ENCODE measurements around the gene EHMT2. TPM values are rescaled to one million over a fixed set of nuclear protein-coding genes. Genes with fewer than 3 reads are reported as not detected.

EHMT2 gene
- total RNA-seq, 1 donor from 2014 or later = 35.8 TPM

- peaks cover 7% of the 10 kb centered on the region for H3K36me3 Mint-ChIP-seq (ENCODE audit: low read depth, unreplicated experiment)
- Histone ChIP-seq H3K4me1 (ENCODE audit: insufficient read depth, low read length) (no peaks in the 10 kb centered on the region), H3K27ac (ENCODE audit: low read depth, low read length) (no peak overlapping the region), H4K20me1 (ENCODE audit: insufficient read depth, low read length) (no peaks in the 10 kb centered on the region), H3K27me3 (ENCODE audit: insufficient read depth, low read length) (peaks cover 12% of the 10 kb centered on the region), H2AFZ (ENCODE audit: low read depth, low read length) (no peak overlapping the region), H3K4me2 (ENCODE audit: low read length) (no peak overlapping the region), H3K4me3 (ENCODE audit: insufficient read depth, low read depth, low read length) (no peak overlapping the region), H3K9me3 (ENCODE audit: insufficient read depth, low read depth, low read length) (no peaks in the 10 kb centered on the region), H3K79me2 (ENCODE audit: insufficient read depth, low read length) (no peaks in the 10 kb centered on the region), H3K36me3 (ENCODE audit: insufficient read depth, low read length) (no peaks in the 10 kb centered on the region), H3K9ac (ENCODE audit: low read length) (no peak overlapping the region)
- no peak for FAIRE-seq
- peaks cover 43% of the 10 kb centered on the region for H3K27me3 Mint-ChIP-seq (ENCODE audit: low read depth, unreplicated experiment)
- H3K27ac Mint-ChIP-seq (ENCODE audit: unreplicated experiment) = no peak overlapping the region
- no peak for DNase-seq (ENCODE audit: low read depth)
- TF ChIP-seq EZH2 (IDR thresholded peaks at IDR 0.05; ENCODE audit: insufficient read depth, low read length) (no peak), CTCF (IDR thresholded peaks at IDR 0.05; ENCODE audit: insufficient read depth, low read depth, low read length) (no peak)
- no peaks in the 10 kb centered on the region for H3K4me1 Mint-ChIP-seq (ENCODE audit: low read depth, unreplicated experiment)
- H3K4me3 Mint-ChIP-seq (ENCODE audit: unreplicated experiment) = peak overlapping the region; percentile 29
- peaks cover 6% of the 10 kb centered on the region for H3K9me3 Mint-ChIP-seq (ENCODE audit: unreplicated experiment)
These were observed 33.5 kb upstream of the EHMT2 start for GRCh38 chr6:31930962-31931361.

GRCh38 chr6:31928672-31928939 lies 31.1 kb upstream of the EHMT2 start:
- Histone ChIP-seq H2AFZ (ENCODE audit: low read depth, low read length) (no peak overlapping the region), H3K27me3 (ENCODE audit: insufficient read depth, low read length) (peaks cover 10% of the 10 kb centered on the region), H4K20me1 (ENCODE audit: insufficient read depth, low read length) (no peaks in the 10 kb centered on the region), H3K9me3 (ENCODE audit: insufficient read depth, low read depth, low read length) (no peaks in the 10 kb centered on the region), H3K79me2 (ENCODE audit: insufficient read depth, low read length) (no peaks in the 10 kb centered on the region), H3K9ac (ENCODE audit: low read length) (no peak overlapping the region), H3K4me3 (ENCODE audit: insufficient read depth, low read depth, low read length) (no peak overlapping the region), H3K4me1 (ENCODE audit: insufficient read depth, low read length) (no peaks in the 10 kb centered on the region), H3K4me2 (ENCODE audit: low read length) (no peak overlapping the region), H3K36me3 (ENCODE audit: insufficient read depth, low read length) (no peaks in the 10 kb centered on the region), H3K27ac (ENCODE audit: low read depth, low read length) (no peak overlapping the region)
- Mint-ChIP-seq H3K9me3 (ENCODE audit: unreplicated experiment) (peaks cover 6% of the 10 kb centered on the region), H3K4me3 (ENCODE audit: unreplicated experiment) (no peak overlapping the region), H3K27me3 (ENCODE audit: low read depth, unreplicated experiment) (peaks cover 36% of the 10 kb centered on the region), H3K36me3 (ENCODE audit: low read depth, unreplicated experiment) (peaks cover 7% of the 10 kb centered on the region), H3K27ac (ENCODE audit: unreplicated experiment) (no peak overlapping the region), H3K4me1 (ENCODE audit: low read depth, unreplicated experiment) (no peaks in the 10 kb centered on the region)
- DNase-seq (ENCODE audit: low read depth) (no peak), FAIRE-seq (no peak)
- TF ChIP-seq CTCF (IDR thresholded peaks at IDR 0.05; ENCODE audit: insufficient read depth, low read depth, low read length) = no peak
- TF ChIP-seq EZH2 (IDR thresholded peaks at IDR 0.05; ENCODE audit: insufficient read depth, low read length) = no peak

GRCh38 chr6:31927863-31928671 lies 30.6 kb upstream of the EHMT2 start:
- no peaks in the 10 kb centered on the region for H3K4me1 ChIP-seq (ENCODE audit: insufficient read depth, low read length)
- no peak overlapping the region for H3K4me3 ChIP-seq (ENCODE audit: insufficient read depth, low read depth, low read length)
- H2AFZ ChIP-seq (ENCODE audit: low read depth, low read length) = no peak overlapping the region
- no peaks in the 10 kb centered on the region for H3K79me2 ChIP-seq (ENCODE audit: insufficient read depth, low read length)
- no peak for FAIRE-seq
- no peak for TF ChIP-seq EZH2 (IDR thresholded peaks at IDR 0.05; ENCODE audit: insufficient read depth, low read length)
- TF ChIP-seq CTCF (IDR thresholded peaks at IDR 0.05; ENCODE audit: insufficient read depth, low read depth, low read length) = no peak
- peaks cover 10% of the 10 kb centered on the region for H3K27me3 ChIP-seq (ENCODE audit: insufficient read depth, low read length)
- H3K9me3 ChIP-seq (ENCODE audit: insufficient read depth, low read depth, low read length) = no peaks in the 10 kb centered on the region
- no peak overlapping the region for H3K4me2 ChIP-seq (ENCODE audit: low read length)
- no peak overlapping the region for H3K27ac ChIP-seq (ENCODE audit: low read depth, low read length)
- no peak overlapping the region for H3K27ac Mint-ChIP-seq (ENCODE audit: unreplicated experiment)
- H3K9ac ChIP-seq (ENCODE audit: low read length) = no peak overlapping the region
- H3K36me3 Mint-ChIP-seq (ENCODE audit: low read depth, unreplicated experiment) = peaks cover 3% of the 10 kb centered on the region
- peaks cover 3% of the 10 kb centered on the region for H3K9me3 Mint-ChIP-seq (ENCODE audit: unreplicated experiment)
- H4K20me1 ChIP-seq (ENCODE audit: insufficient read depth, low read length) = no peaks in the 10 kb centered on the region
- H3K4me1 Mint-ChIP-seq (ENCODE audit: low read depth, unreplicated experiment) = no peaks in the 10 kb centered on the region
- no peak overlapping the region for H3K4me3 Mint-ChIP-seq (ENCODE audit: unreplicated experiment)
- DNase-seq (ENCODE audit: low read depth) = no peak
- H3K36me3 ChIP-seq (ENCODE audit: insufficient read depth, low read length) = no peaks in the 10 kb centered on the region
- H3K27me3 Mint-ChIP-seq (ENCODE audit: low read depth, unreplicated experiment) = peaks cover 31% of the 10 kb centered on the region

Measured in astrocyte (in vitro differentiated cells and primary cell).